PFSK-1 (cell line): Measurements from ENCODE around the gene NRXN3.

ENCODE experiments used
- POLR2AphosphoS5 ChIP-seq: IDR thresholded peaks from 2 replicates; pipeline ENCODE4 v1.6.1; 2012; ENCODE audit warnings: low read depth, mild to moderate bottlenecking, control low read depth, low read length, moderate library complexity
- REST ChIP-seq, 2 experiments: IDR thresholded peaks; 2 replicates each; pipeline versions ENCODE4 v1.6.1 to v1.8.0; 2011 to 2012; ENCODE audit warnings: low read depth in 2 of 2, low read length in 2 of 2, control low read depth in 1 of 2, inconsistent platforms in 1 of 2, mild to moderate bottlenecking in 1 of 2, moderate library complexity in 1 of 2; ENCODE audit not compliant: insufficient read depth in 1 of 2
- SIN3A ChIP-seq: IDR thresholded peaks from 2 replicates; pipeline ENCODE4 v1.6.1; 2012; ENCODE audit warnings: mild to moderate bottlenecking, low read length, moderate library complexity, borderline replicate concordance; ENCODE audit not compliant: insufficient read depth
- TAF1 ChIP-seq: IDR thresholded peaks from 2 replicates; pipeline ENCODE4 v1.6.1; 2012; ENCODE audit warnings: low read length, control low read depth, borderline replicate concordance; ENCODE audit not compliant: insufficient read depth

- no peak for TF ChIP-seq POLR2AphosphoS5
- TF ChIP-seq TAF1: no peak
- no peak for TF ChIP-seq REST (IDR thresholded peaks at IDR 0.05; ENCODE audit: insufficient read depth in 1 of 2, low read depth in 2 of 2, low read length in 2 of 2)
- no peak for TF ChIP-seq SIN3A
Measured at GRCh38 chr14:79562185-79562584, 1392.0 kb downstream of the NRXN3 start.
